ENCODE results near the gene TMEM248.
"Not testable (repeated sequence)": the region's sequence is repeated elsewhere in the genome, so short reads cannot be mapped to it uniquely, and the experiment has no call there.

The TMEM248 gene, protein sequence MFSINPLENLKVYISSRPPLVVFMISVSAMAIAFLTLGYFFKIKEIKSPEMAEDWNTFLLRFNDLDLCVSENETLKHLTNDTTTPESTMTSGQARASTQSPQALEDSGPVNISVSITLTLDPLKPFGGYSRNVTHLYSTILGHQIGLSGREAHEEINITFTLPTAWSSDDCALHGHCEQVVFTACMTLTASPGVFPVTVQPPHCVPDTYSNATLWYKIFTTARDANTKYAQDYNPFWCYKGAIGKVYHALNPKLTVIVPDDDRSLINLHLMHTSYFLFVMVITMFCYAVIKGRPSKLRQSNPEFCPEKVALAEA

GRCh38 chr7:66920769-66921395 lies at the start of gene TMEM248:
TSS of gene TMEM248 (plus strand) at chr7:66921225. CDS start at chr7:66941866, 20,641 bp downstream.
- peak; percentile 95 for DNase-seq (ENCODE audit: low spot score)

DNA sequence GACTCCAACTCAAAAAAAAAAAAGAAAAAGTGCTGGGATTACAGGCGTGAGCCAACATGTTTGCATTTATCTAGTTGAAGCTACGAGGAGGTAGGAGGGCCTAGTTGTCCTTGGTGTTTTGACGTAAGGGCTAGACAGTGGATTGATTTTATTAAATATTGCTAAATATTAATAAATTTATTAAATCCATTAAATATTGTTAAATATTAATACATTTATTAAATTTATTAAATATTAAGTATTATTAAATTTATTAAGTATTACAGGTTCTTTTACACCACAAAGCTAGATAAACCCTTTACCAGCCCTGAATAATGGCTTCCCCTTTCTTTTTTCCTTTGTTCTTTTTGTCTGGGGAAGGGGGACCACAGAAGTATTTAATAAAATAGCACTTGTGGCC lies 47.5 kb upstream of the TMEM248 start:
- no peak for DNase-seq (ENCODE audit: low spot score)

DNA sequence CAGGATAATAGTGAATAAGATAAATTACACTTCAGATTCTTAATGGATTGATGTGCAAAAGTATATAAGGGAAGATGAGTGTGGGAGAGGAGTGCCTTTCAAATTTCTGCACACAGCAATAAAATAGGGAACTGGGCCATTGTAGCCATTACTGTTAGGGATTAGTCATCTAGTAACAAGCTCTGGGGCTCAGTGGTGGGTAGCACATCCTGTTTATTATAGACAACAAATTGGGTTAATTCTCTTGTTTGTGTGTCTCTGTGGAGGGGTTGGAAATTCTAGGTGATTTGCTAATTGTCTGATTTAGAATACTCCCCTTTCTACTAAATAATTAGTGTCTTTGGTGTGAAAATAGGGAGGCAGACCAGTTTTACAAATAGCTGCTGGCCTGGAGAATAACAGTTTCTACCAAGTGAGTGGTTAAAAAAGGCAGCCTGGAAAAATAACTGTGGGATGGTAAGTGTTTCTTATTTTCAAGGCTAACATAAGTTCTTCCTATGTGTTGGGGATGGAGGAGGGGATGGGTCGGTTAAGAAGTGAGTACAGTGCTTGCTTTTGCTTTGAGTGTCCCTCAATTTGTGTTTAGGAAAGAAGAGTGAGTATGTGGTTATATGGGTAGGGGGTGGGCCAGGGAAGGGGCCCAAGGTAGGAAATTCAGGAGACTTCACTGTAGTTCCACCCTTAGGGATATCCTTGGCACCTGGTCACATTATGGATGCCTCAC lies 43.3 kb upstream of the TMEM248 start:
- peak; percentile 39 for DNase-seq (ENCODE audit: low spot score)

DNA sequence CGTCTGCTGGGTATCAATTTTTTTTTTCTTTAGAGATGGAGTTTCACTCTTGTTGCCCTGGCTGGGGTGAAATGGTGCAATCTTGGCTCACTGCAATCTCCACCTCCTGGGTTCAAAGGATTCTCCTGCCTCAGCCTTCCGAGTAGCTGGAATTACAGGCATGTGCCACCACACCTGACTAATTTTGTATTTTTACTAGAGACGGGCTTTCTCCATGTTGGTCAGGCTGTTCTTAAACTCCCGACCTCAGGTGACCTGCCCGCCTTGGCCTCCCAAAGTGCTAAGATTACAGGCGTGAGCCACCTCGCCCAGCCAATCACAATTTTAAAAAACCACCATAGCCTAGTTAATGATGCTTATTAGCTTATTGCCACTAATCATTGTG lies 42.7 kb upstream of the TMEM248 start:
- not testable (repeated sequence) for DNase-seq (ENCODE audit: low spot score)

- no peak for DNase-seq (ENCODE audit: low spot score)
Measured at GRCh38 chr7:66880053-66880452, 41.0 kb upstream of the TMEM248 start.

DNA sequence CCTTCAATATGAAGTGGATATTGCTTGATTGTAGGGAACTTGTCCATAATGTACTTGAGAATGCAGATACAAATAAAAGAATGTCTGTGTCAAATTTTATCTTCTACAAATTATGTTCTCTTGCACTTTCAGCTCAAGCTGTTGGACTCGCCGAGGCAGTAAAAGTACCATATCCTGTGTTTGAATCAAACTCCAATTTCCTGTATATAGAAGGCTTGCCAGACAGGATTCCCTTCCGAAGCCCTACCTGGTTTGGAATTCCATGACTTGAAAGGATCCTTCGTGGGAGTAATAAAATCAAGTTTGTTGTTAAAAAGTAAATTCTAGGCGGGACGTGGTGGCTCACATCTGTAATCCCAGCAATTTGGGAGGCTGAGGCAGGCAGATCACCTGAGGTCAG lies 40.4 kb upstream of the TMEM248 start:
- DNase-seq (ENCODE audit: low spot score): not testable (repeated sequence)

DNA sequence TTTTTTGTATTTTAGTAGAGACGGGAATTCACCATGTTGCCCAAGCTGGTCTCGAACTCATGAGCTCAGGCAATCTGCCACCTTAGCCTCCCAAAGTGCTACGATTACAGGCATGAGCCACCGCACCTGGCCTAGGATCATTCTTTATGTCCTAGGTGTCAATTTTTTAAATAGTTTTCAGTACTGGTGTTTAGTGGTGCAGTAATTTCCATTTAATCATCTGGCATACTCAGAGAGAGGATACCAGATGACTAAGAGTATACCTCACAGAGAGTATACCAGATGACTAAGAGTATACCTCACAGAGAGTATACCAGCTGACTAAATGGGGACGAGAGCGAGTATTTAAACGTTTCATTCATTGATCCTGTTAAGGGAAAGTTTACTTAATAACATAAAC lies 37.3 kb upstream of the TMEM248 start:
- DNase-seq (ENCODE audit: low spot score): peak; percentile 50

- DNase-seq (ENCODE audit: low spot score): not testable (repeated sequence)
Measured at GRCh38 chr7:66884556-66884955, 36.5 kb upstream of the TMEM248 start.

DNA sequence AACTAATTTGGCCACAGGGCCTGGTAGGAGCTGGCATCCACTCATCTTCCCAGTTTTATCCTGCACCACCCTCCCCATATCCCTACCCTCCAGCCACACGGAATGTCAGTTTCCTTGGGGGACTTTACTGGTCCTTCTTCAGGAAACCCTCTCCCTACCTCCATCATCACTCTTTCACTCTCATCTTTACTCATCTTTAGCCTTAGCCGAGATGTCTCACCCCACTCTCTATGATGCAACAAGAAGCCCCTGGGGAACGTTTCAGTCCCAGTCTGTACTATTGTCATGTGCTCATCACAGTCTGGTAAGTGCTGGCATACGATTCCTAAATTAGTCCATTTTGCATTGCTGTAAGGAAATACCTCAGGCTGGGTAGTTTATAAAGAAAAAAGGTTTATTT lies 34.9 kb upstream of the TMEM248 start:
- DNase-seq (ENCODE audit: low spot score): peak; percentile 38

DNA sequence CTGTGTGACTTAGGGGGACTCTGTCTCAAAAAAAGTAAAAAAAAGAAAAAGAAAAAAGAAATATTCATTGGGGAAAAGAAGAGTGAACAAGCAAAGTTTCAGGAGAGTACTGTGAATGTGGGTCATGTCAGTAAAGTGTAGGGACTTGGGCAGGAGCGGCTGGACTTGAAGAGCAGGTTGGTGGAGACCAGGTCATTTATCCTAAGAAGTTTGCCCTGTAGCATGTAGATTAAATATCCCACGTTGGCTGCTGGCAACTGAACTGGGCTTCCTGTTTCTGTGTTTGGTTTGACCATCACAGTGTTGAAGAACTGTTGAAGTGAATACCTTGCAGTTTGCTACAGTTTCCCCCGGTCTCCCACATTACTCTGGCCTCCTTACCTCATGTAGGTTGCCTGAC lies 32.8 kb upstream of the TMEM248 start:
- DNase-seq (ENCODE audit: low spot score): not testable (repeated sequence)

- DNase-seq (ENCODE audit: low spot score): peak; percentile 7
Measured at GRCh38 chr7:66894463-66895080, 26.5 kb upstream of the TMEM248 start.

DNA sequence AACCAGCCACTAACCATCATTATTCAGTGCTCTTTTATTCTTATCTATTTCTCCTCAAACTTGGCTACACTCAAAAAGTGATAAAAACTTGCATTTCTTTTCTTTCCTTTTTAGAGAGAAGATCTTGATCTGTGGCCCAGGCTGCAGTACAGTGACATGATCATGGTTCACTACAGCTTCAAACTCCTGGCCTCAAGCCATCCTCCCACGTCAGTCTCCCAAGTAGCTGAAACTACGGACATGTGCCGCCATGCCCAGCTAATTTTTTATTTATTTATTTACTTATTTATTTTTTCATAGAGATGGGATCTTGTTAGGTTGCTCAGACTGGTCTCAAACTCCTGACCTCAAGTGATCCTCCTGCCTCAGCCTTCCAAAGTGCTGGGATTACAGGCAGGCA lies 24.6 kb upstream of the TMEM248 start:
- DNase-seq (ENCODE audit: low spot score): no peak

GRCh38 chr7:66899552-66900280 lies 21.3 kb upstream of the TMEM248 start:
- DNase-seq (ENCODE audit: low spot score): no peak

- no peak for DNase-seq (ENCODE audit: low spot score)
Measured at GRCh38 chr7:66901941-66902843, 18.8 kb upstream of the TMEM248 start.

- DNase-seq (ENCODE audit: low spot score): no peak
Measured at GRCh38 chr7:66902844-66903180, 18.2 kb upstream of the TMEM248 start.

GRCh38 chr7:66903360-66904062 lies 17.5 kb upstream of the TMEM248 start:
- no peak for DNase-seq (ENCODE audit: low spot score)

- DNase-seq (ENCODE audit: low spot score): no peak
Measured at GRCh38 chr7:66904063-66904593, 16.9 kb upstream of the TMEM248 start.

GRCh38 chr7:66905278-66905677 lies 15.7 kb upstream of the TMEM248 start:
- DNase-seq (ENCODE audit: low spot score): no peak

GRCh38 chr7:66905689-66906088 lies 15.3 kb upstream of the TMEM248 start:
- DNase-seq (ENCODE audit: low spot score): no peak

GRCh38 chr7:66907731-66908130 lies 13.3 kb upstream of the TMEM248 start:
- no peak for DNase-seq (ENCODE audit: low spot score)
